NB4 (cell line): ENCODE measurements around the gene FKBP15.

Source experiments
- CTCF ChIP-seq: IDR thresholded peaks from one replicate; pipeline ENCODE4 v1.5.1; 2012; ENCODE audit warnings: low read depth, low read length
- MAX ChIP-seq: IDR thresholded peaks from 2 replicates; pipeline ENCODE4 v1.6.1; 2011; ENCODE audit warnings: low read depth, low read length
- POLR2A ChIP-seq: IDR thresholded peaks from 2 replicates; pipeline ENCODE4 v1.6.1; 2011; ENCODE audit warnings: mild to moderate bottlenecking; ENCODE audit not compliant: insufficient read length; ENCODE audit errors: extremely low read depth

- no peak for TF ChIP-seq CTCF
- TF ChIP-seq POLR2A: no peak
- no peak for TF ChIP-seq MAX
Observed at GRCh38 chr9:113222482-113222841, 1.4 kb upstream of the FKBP15 start.
